ENCODE measurements around the gene TBC1D2.
"Not testable (repeated sequence)": the region's sequence is repeated elsewhere in the genome, so short reads cannot be mapped to it uniquely, and the experiment has no call there.

The TBC1D2 gene, protein sequence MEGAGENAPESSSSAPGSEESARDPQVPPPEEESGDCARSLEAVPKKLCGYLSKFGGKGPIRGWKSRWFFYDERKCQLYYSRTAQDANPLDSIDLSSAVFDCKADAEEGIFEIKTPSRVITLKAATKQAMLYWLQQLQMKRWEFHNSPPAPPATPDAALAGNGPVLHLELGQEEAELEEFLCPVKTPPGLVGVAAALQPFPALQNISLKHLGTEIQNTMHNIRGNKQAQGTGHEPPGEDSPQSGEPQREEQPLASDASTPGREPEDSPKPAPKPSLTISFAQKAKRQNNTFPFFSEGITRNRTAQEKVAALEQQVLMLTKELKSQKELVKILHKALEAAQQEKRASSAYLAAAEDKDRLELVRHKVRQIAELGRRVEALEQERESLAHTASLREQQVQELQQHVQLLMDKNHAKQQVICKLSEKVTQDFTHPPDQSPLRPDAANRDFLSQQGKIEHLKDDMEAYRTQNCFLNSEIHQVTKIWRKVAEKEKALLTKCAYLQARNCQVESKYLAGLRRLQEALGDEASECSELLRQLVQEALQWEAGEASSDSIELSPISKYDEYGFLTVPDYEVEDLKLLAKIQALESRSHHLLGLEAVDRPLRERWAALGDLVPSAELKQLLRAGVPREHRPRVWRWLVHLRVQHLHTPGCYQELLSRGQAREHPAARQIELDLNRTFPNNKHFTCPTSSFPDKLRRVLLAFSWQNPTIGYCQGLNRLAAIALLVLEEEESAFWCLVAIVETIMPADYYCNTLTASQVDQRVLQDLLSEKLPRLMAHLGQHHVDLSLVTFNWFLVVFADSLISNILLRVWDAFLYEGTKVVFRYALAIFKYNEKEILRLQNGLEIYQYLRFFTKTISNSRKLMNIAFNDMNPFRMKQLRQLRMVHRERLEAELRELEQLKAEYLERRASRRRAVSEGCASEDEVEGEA

DNA sequence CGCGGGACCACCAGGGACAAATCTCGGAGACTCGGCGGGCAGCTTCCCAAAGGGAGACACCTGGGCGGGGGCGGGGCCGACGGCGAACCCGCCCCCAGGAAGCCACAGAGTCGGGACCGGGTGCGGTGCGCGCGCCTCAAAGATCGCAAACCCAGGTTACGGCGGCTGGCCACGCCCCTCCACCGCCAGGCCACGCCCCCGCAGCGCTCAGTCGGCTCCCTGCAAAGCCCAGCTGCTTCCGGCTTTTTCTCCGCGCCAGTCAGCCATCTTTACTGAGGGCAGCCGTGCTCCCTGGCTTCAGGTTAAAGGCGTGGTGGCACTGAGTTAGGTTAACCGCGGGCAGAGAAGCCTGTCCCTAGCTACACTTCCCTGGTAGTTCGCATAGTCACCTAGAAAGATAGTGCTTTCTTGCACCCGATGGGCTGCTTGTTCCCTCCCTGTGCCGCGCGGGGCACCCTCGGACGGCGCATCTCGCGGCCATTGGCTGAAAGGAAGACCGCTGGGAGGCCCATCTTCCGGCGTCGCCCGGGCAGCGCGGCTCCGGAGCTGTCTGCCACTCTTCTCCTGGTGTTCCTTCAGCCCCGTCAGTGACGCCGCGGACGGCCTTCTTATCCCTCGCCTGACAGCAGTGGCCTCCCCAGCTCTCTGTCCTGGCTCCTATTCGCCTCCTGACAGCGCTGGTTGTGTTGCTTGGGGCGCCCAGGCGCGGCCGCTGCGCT is at the start of gene TBC1D2:
Gene TBC1D2 (minus strand): TSS at position 72 of the 719 bp plus-strand sequence. CDS start 108 bp downstream, outside the sequence.
- DNase-seq (ENCODE audit: low read depth), result peak; percentile 95

DNA sequence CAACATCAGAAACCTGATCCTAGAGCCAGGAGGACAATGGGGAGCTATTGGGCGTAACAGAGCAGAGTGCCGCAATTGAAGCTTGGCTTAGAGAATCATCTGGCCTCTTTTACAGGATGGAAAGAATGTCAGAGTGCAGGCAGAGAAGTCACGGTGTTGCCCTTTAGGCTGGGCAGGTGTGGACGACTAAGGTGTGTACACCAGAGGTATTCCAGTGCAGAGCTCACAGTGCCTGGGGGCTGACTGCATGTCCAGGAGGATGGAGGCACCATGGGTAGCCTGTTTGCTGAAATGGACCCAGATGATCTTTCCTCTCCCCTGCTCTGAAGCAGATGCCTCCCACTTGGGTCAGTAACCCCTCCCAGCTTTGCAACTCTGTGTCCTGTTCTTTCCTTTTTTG is 48.9 kb upstream of the TBC1D2 start:
- DNase-seq (ENCODE audit: low read depth), result no peak

DNA sequence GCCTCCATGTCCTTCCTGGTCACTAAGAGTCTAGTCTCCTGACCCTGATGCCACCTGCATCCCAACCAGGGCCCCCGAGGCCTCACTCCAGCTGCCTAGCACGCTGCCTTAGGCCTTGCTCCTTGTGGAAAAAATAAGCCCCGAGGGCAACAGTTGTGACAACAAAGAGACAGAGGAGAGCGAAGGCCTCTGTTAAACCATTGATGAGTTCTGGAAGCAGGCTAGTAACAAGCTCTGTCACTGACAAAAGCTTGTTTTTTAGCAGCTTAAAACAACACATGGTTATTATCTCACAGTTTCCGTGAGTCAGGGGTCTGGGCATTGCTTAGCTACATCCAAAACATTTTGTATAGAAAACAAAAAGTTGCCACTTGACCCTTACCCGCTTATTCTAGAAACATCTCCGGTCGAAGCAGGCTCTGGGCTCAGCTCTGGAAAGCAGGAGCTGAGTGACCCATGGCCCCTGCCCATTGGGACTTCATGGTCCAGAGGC is 48.2 kb upstream of the TBC1D2 start:
- no peak for DNase-seq (ENCODE audit: low read depth)

DNA sequence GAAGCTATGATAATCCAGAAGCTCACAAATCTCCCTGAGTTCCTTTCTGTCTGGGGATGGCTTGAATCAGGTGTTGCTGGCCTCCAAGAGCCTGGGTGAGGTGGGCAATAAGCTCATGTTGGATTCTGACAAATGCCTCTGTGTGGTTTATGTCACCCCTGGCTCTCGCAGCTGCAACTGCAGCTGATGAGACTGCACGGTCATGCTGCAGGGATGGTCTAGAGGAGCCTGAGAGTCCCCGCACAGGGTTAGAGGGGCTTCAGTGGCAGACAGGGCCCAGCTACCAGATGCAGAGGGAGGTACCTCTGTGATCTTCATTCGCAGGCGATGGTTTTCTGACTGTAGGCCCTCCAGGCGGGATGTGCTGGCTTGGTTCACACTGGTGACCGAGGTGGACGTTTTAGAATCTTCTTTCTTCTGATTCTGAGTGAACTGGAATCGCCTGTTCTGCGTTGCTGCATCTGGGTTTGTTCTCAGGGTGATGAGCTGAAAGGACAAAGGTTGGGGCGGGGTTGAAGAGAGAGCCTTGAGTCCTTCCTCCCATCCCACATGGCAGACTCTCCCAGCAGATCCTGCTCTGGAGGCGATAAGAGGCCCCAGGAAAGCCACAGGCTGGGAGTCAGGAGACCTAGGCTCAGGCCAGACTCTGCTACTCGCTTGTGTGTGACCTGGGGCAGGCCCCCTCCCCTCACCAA is 47.6 kb upstream of the TBC1D2 start:
- DNase-seq (ENCODE audit: low read depth), result no peak

DNA sequence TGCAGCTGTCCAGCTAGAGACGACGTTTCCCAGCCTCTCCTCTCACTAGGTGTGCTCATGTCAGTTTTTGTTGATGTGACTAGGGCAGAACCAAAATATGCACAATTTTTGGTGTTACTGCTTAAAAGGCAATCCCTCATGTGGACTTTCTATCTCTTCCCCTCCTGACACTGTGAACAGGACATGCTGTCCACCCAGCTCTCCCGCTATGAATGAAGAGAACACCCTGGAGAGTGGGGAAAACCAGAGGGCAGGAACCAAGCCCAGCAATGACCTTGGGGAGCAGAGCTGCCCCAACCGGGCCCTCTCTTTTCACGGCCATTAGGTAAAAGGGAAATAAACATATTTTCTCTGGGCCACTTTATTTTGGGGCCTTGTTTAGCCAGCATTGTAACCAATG is 46.7 kb upstream of the TBC1D2 start:
- DNase-seq (ENCODE audit: low read depth), result no peak

DNA sequence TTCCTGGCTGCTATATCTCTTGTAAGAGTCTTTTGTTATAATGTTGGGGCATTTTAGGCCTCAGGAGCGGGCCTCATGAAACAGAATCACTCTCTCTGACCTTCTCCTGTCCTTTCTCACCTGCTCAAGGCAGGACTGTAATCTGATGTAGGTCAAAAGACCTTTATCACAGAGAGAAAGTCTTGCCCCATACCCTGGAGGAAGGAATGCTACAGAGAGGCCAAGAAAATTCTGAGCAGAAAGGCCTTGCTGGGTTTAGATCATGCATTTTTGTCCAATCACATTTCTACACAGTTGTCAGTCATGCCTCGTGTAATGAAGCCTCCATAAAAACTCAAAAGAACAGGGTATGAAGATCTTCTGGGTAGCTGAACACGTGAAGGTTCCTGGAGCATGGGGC is 45.2 kb upstream of the TBC1D2 start:
- DNase-seq (ENCODE audit: low read depth), result no peak

DNA sequence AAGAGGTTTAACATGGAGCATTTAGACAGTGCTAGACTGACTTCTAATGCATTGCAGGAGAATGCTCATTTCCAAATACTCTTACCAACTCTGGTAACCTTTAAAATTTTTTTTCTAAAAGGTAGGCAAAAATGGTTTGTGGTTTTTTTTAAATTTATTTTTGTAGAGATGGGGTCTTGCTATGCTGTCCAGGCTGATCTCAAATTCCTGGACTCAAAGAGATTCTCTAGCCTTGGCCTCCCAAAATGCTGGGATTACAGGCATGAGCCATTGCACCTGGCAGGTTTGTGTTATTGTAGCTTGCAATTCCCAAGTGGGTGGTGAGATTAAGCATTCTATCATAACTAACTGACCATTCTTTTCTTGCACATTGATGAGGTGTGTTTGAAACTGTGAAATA is 43.0 kb upstream of the TBC1D2 start:
- no peak for DNase-seq (ENCODE audit: low read depth)

DNA sequence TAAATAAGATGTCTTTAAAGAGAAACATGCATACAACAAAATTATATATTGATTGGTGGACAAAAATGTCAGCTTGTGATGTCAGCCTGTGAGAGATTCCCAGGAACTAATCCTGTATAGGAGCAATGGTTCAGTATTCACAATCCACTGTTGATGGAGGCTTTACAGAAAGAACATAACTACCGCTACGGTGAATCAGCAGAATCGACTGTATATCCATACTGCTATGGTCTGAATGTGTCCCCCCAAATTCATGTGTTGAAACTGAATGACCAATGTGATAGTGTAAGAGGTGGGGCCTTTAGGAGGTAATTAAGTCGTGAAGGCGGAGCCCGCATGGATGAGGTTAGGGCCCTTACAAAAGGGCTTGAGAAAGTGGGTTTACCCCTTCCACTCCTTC is 40.4 kb upstream of the TBC1D2 start:
- no peak for DNase-seq (ENCODE audit: low read depth)

DNA sequence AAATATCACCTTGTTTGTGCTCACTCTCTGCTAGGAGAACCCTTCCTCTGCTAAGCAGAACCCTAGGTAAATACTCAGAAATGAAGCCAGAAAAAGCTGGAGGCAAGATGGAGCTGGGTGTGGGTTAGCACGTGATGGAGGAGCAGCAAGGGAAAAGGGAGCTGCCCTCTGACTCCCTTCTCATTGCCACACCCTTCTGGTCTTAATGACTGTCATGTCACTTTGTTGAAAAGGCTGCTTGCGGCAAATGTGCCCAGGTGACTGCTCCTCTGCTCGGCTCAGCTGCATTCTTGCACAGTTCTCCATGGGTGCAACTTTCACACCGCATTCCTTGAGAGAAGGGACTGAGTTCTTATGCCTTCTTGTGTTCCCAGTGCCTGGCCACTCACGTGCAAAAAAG is 36.4 kb upstream of the TBC1D2 start:
- no peak for DNase-seq (ENCODE audit: low read depth)

DNA sequence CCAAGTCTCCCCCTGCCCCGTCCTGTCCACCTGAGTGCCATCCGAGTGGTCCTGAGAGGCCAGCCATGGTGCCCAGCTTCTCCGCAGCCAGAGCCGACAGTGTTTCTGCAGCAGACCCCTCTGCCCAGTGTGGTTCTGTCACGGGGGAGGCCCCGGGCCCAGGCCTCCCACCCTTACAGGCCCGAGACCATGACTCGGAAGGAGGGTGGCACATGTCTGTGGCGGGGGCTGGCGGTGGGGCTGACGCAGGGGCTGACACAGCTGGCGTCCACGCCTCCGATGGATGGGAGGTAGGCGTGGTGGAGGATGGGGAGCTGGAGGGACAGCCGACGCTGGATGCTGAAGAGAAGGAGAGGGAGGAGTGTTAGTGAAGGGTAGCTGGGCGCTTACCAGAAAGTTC is 35.0 kb upstream of the TBC1D2 start:
- no peak for DNase-seq (ENCODE audit: low read depth)

DNA sequence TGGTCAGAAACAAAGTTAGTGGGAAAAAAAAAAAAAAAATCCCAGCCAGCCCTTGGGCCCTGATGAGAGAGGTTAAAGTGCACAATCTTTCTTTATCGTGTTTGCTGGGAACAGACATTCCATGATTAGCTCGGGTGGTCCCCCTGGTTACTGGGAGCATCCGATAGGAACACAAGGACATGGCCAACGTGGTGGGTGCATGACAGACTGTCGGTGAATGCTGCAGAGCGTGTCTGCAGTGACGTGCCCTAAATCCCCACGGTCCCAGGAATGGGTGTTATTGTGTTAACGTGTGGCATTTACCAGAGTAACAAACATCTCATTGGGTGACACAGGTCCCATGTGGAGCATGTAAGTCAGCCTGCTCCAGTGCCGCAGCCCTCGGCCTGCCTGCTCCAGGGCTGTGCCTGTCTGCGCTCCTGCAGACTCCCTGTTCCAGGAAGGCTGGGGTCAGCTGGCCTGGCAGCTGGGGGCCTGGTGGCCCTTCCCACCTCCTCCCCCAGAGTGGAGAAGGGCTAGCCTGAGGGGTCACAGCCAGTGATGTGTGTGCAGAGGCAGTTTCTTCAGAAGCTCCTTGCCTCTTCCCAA is 34.3 kb upstream of the TBC1D2 start:
- no peak for DNase-seq (ENCODE audit: low read depth)

DNA sequence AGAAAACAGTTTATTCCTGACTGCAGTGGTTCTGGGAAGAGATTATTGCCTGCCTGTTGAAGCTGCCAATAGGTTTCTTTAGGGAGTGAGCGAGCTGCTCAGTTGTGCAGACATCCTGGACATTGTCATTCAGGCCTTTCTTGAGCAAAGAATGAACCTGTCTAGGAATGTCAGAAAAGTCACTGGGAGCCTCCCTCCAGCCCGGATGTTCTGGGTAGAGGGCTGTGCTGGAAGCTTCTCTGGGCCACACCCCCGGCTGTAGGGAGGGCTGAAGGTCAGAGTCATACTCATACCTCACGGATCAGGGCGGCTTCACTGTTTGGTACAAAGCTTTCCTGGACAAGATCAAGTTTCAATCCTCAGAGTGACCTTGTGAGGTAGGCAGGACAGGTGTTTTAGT is 33.4 kb upstream of the TBC1D2 start:
- DNase-seq (ENCODE audit: low read depth), result no peak

DNA sequence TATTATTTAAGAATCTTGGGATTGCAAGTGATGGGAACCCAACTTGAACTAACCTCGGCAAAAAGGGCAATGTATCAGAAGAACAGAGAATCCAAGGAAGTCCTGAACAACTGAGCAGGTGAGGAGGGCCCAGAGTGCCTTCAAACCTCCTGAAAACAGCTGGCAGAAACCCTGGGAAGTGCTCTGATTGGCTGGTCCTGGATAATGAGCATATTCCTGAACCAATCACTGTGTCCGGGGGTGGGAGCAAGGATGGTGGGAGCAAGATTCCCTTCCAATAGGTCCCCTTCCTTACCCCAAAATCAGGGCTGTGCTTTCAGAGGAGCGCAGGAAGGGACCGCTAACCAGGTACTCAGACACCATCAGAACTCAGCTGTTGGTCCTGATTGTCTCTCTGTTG is 31.9 kb upstream of the TBC1D2 start:
- DNase-seq (ENCODE audit: low read depth), result no peak

DNA sequence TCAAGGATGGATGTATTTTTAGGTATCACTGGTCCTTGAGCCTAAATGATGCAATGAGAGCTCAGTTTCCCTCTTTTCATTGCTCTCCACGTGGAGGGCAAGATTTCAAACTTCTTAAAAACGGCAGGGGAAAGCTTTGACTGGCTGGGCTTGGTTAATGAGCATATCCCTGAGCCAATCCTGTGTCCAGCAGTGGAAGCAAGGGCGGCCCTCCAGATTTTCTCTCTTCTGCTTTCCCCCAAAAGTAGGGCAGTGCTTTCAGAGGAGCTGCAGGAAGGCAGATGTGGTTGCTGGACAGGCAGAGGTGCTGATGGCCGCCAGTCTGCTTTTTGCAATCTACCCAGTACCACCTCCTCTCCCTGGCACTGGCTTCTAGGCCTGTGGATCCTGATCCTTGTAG is 30.0 kb upstream of the TBC1D2 start:
- no peak for DNase-seq (ENCODE audit: low read depth)

DNA sequence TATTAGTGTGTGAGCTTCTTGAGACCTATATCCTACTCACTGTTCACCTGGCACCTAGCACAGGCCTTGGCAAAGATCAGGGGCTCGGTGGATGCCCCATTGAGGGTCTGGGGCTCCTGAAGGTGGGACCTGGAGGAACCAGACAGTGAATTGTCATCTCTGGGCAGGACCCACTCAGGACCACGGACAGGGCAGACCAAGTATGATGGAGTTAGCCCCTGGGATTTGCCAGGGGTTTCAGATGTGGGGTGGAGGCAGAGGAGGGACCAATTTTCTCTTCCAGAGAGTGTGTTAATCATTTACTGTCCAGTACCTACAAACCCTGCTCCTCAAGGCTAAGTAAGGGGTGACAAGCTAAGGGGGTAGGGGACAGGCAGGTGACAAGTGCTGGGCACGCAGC is 29.3 kb upstream of the TBC1D2 start:
- DNase-seq (ENCODE audit: low read depth), result no peak

DNA sequence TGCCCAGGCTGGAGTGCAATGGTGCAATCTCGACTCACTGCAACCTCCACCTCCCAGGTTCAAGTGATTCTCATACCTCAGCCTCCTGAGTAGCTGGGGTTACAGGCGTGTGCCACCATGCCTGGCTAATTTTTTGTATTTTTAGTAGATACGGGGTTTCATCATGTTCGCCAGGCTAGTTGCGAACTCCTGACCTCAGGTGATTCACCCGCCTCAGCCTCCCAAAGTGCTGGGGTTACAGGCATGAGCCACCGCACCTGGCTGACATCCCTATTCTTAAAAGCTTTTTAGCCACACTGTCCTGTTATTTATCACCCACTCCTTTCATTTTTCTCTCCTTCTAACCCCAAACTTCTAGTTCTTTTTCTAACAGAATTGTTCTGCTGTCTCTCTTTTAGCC is 27.7 kb upstream of the TBC1D2 start:
- DNase-seq (ENCODE audit: low read depth), result not testable (repeated sequence)

DNA sequence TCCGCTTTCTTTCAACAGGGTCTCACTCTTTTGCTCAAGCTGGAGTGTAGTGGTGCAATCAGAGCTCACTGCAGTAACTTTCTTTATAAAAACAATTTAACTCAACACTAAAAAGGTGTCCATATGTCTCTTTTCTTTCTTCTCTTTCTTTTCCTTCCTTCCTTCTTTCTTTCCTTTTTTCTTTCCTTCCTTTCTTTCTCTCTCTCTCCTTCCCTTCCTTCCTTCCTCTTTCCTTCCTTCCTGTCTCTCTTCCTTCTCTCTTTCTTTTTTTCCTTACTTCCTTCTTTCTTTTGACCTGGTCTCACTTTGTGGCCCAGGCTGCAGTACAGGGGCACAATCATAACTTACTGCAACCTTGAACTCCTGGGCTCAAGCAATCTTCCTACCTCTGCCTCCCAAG is 25.8 kb upstream of the TBC1D2 start:
- DNase-seq (ENCODE audit: low read depth), result no peak

DNA sequence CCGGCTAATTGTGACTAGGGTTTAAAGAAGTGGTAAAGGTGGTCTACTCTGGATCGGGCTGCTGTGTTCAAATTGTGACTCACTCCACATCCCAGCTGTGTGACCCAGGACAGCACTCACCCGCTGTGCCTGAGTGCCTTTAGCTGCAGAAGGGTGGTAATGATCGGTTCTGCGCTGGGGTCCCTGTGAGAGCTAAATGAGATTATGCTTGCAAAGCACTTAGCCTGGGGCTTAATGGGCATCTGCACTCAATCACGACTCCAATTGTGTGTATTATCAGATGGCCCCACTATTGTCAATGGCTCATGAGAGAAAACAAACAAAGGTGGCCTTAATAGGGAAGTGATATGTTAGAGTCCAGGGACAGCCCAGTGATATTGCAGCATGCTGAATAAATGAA is 25.1 kb upstream of the TBC1D2 start:
- DNase-seq (ENCODE audit: low read depth), result no peak

DNA sequence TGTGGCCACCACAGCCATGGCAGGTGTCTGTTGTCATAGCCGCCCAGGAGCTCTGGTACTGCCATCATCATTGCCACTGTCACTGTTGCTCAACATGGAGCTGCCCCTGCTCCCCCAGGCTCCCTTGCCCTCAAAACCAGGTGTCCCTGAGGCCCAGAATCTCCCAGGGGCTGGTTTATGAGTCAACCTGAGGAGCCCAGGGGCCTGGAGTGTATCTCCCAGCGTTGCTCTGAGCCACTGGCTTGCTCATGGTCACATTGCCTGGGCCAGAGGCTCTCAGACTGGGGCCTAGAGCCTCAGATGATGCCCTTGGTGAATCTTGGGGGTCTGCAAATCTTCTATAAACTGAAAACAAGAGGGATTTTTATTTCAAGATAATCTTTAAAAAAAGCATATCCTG is 24.7 kb upstream of the TBC1D2 start:
- DNase-seq (ENCODE audit: low read depth), result no peak

DNA sequence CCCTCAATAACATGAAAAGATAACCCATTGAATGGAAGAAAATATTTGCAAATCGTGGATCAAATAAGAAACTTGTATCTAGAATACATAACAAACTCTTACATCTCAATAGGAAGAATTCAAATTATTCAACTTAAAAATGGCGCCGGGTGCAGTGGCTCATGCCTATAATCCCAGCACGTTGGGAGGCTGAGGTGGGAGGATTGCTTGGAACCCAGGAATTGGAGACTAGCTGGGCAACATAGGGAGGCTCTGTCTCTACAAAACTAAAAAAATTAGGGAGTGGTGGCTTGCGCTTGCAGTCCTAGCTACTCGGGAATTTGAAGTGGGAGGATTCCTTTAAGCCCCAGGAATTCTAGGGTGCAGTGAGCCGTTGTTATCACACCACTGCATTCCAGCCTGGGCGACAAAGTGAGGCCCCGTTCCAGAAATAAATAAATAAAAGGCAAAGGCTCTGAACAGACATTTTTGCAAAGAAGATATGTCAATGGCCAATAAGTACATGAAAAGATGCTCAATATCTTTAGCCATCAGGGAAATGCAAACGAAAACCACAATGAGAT is 21.5 kb upstream of the TBC1D2 start:
- no peak for DNase-seq (ENCODE audit: low read depth)

DNA sequence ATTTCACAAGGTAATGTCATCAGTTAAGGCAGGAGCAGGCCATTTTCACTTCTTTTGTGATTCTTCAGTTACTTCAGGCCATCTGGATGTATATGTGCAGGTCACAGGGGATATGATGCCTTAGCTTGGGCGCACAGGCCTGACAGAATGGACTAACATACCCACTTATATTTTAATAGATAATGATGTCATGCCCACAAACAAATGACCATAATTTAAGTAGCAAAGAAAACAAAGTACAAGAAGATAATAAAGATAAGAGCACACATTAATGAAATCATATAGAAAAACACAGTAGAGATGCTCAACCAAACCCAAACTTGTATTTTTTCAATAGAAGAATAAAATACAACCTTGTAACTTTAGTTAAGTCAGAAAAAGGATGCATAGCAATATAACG is 19.7 kb upstream of the TBC1D2 start:
- DNase-seq (ENCODE audit: low read depth), result no peak

Data from stimulated activated CD8-positive, alpha-beta memory T cell treated with anti-CD3 and anti-CD28 coated beads, Interleukin-12 subunit alpha, Interleukin-12 subunit beta, amount 100 ng/mL, for 1 hour (primary cell).